Measurements from ENCODE around the gene CDKN2B. TPM values are rescaled to one million over a fixed set of nuclear protein-coding genes. Genes with fewer than 3 reads are reported as not detected.

Gene CDKN2B
- total and polyA plus RNA-seq, 2 of the 4 experiments (the other 2 are of a cell fraction) = 3.6 to 8.2 TPM

DNA sequence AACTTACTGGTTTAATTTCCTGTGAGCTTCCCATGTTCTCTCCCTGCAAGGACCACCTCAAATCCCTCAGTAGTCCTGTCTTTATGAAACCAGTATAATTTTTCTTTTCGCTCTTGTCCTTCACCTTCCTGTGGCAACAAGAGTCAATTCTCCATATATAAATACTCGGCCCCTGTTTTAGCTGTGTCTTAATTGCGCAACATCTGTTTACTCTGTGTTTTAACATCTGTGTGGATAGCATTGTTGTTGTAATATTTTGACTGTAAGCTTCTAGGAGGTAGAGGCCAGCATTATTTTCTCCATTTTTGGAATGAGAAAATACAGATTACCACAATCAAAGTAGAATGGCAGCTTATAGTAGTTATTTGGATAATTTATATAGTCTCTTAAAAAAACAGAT is 30.2 kb upstream of the CDKN2B start:
- Histone ChIP-seq H2BK5ac (ENCODE audit: low read depth, low read length, poor library complexity, severe bottlenecking) (no peak overlapping the region), H4K20me1 (ENCODE audit: insufficient read depth, low read length) (no peaks in the 10 kb centered on the region), H3K27ac (ENCODE audit: insufficient read depth, low read length) (no peak overlapping the region), H2AK9ac (replicated peaks; ENCODE audit: low read depth, low read length, poor library complexity) (no peak overlapping the region), H2BK15ac (ENCODE audit: low read depth, low read length) (no peak overlapping the region), H2AFZ (replicated peaks; ENCODE audit: low read length, poor library complexity) (no peak overlapping the region), H4K5ac (ENCODE audit: low read depth, low read length) (no peak overlapping the region), H3K4me1 (ENCODE audit: control insufficient read depth, insufficient read depth, low read length) (peaks cover 4% of the 10 kb centered on the region), H3K9ac (ENCODE audit: low read depth, low read length) (no peak overlapping the region), H3K4me3 (ENCODE audit: insufficient read depth, low read depth, low read length) (no peak overlapping the region), H3K27me3 (ENCODE audit: control insufficient read depth, insufficient read depth, low read length) (no peaks in the 10 kb centered on the region), H3K4me2 (ENCODE audit: low read depth, low read length) (no peak overlapping the region), H3K23ac (ENCODE audit: low read depth, low read length) (no peak overlapping the region), H3K79me1 (ENCODE audit: low read depth in 1 of 2, low read length in 2 of 2) (no peaks in the 10 kb centered on the region), H2BK120ac (ENCODE audit: low read depth, low read length) (no peak overlapping the region; the same call in 1 of the 2 replicates), H2AK5ac (ENCODE audit: low read depth, low read length) (no peak overlapping the region), H3K9me1 (ENCODE audit: insufficient read depth, low read length) (peaks cover 3% of the 10 kb centered on the region), H3K9me3 (ENCODE audit: control insufficient read depth, insufficient read depth, low read length) (no peaks in the 10 kb centered on the region), H3K36me3 (ENCODE audit: control insufficient read depth, insufficient read depth, low read length) (peaks cover 1% of the 10 kb centered on the region; the same call in 1 of the 2 replicates), H3K4ac (ENCODE audit: low read depth, low read length) (peak overlapping the region; percentile 11; the same call in 1 of the 2 replicates), H2BK20ac (ENCODE audit: low read depth, low read length) (no peak overlapping the region), H3K56ac (ENCODE audit: extremely low read depth, insufficient read depth, low read length) (no peak overlapping the region), H3K18ac (ENCODE audit: low read depth, low read length) (no peak overlapping the region), H4K8ac (ENCODE audit: low read depth in 2 of 2, low read length in 2 of 2) (no peak overlapping the region), H4K91ac (ENCODE audit: insufficient read depth, low read depth, low read length) (no peak overlapping the region), H3K14ac (replicated peaks; ENCODE audit: low read depth, low read length) (no peak overlapping the region)
- DNase-seq (no peak), ATAC-seq (ENCODE audit: low read depth) (no peak)
- no TSS peak for BruUV-seq (replicated peaks)
- dilution Hi-C loops (cut with HindIII; ENCODE audit: low sequenced_read_pairs, unreplicated experiment) (no loop called here), in situ Hi-C loops (cut with MboI; ENCODE audit: low sequenced_read_pairs) (no loop called here), intact Hi-C loops (cut with micrococcal nuclease) (loop anchor here (2.0 kb wide), 1 partner anchor 226 kb away; no protein-coding TSS in a partner anchor)
- ChIA-PET CTCF (interaction anchor here (1.8 to 6.4 kb wide), 3 partner anchors 30 to 225 kb away, joined by 7 to 34 read pairs (median 12); partner anchors contain the start of gene CDKN2B), POLR2A (ENCODE audit: unreplicated experiment) (no interaction called here)
- TF ChIP-seq FOS (IDR thresholded peaks at IDR 0.05; ENCODE audit: low read depth, low read length) (no peak), CEBPB (IDR thresholded peaks at IDR 0.05; ENCODE audit: low read depth, low read length) (peak; percentile 97)
- WGBS, 2 experiments (ENCODE audit: extremely low coverage in 2 of 2, insufficient read length in 1 of 2) = no CpG with 5 or more reads among the region's 3 CpGs

Data from IMR-90 (cell line).